Endothelial cell of umbilical vein (primary cell): Measurements from ENCODE around the gene TTYH2. TPM values are rescaled to one million over a fixed set of nuclear protein-coding genes. Genes with fewer than 3 reads are reported as not detected.

Experiments
- BruUV-seq: library from RNA; stranded (reverse); fragments of 400-500 nt; replicated peaks from 2 replicates; lab custom pipeline; 2021; lab: Mats Ljungman, UMichigan
- CTCF ChIA-PET: fragments of 300-600, 350-600 bp; sonication (Branson Sonifier 250); formaldehyde crosslinking; loops from one replicate; lab custom pipeline; 2021; ENCODE audit warnings: antibody characterized with exemption, inconsistent platforms; lab: Charles Lee
- POLR2A ChIA-PET: fragments of 300-600, 350-600 bp; sonication (Branson Sonifier 250); formaldehyde crosslinking; loops from one replicate; lab custom pipeline; 2021; ENCODE audit warnings: antibody characterized with exemption, inconsistent platforms; lab: Charles Lee
- DNase-seq: peaks from one replicate; pipeline ENCODE4 v3.0.0-alpha.2; 2011; ENCODE audit warnings: low read depth, low spot score
- FAIRE-seq: peaks from 2 replicates; lab custom pipeline; 2011; peaks lifted over from hg19 to GRCh38; lab: Jason Lieb, UNC
- H2AFZ ChIP-seq: 2 replicates; pipeline ENCODE4 v1.6.0; 2012; ENCODE audit warnings: low read depth, low read length, control low read depth, inconsistent platforms
- H3K27ac ChIP-seq: 2 replicates; pipeline ENCODE4 v1.5.1; 2011; ENCODE audit warnings: low read depth, mild to moderate bottlenecking, control low read depth, low read length, moderate library complexity; ENCODE audit not compliant: insufficient read depth
- H3K27me3 ChIP-seq, 2 experiments: 2 replicates each; pipeline versions ENCODE4 v1.6.0 to v1.6.1; 2011; ENCODE audit warnings: low read length in 2 of 2, mixed read lengths in 1 of 2; ENCODE audit not compliant: control insufficient read depth in 2 of 2, insufficient read depth in 2 of 2
- H3K36me3 ChIP-seq, 2 experiments: 2 replicates in 1 of 2; 3 replicates in 1 of 2; pipeline ENCODE4 v1.5.1; 2011; ENCODE audit warnings: low read length in 2 of 2, mild to moderate bottlenecking in 1 of 2, moderate library complexity in 1 of 2; ENCODE audit not compliant: control insufficient read depth in 2 of 2, insufficient read depth in 2 of 2; ENCODE audit errors: extremely low read depth in 1 of 2
- H3K4me1 ChIP-seq: 3 replicates; pipeline ENCODE4 v1.5.1; 2011; ENCODE audit warnings: mild to moderate bottlenecking, low read length; ENCODE audit not compliant: control insufficient read depth, insufficient read depth; ENCODE audit errors: extremely low read depth
- H3K4me2 ChIP-seq: 2 replicates; pipeline ENCODE4 v1.6.1; 2011; ENCODE audit warnings: low read length, control low read depth, mixed read lengths; ENCODE audit not compliant: insufficient read depth
- H3K4me3 ChIP-seq, 3 experiments: fragments of 200-600 bp in 1 of 3; sonication (generic), shearing (Covaris generic) in 1 of 3; replicated peaks in 1 of 3; 2 replicates each; pipeline ENCODE4 v1.5.1; 2011 to 2016; ENCODE audit warnings: control low read depth in 3 of 3, low read length in 3 of 3, mild to moderate bottlenecking in 2 of 3, inconsistent platforms in 1 of 3, low read depth in 1 of 3, moderate library complexity in 1 of 3; ENCODE audit not compliant: insufficient read depth in 1 of 3
- H3K79me2 ChIP-seq: 2 replicates; pipeline ENCODE4 v1.6.0; 2012; ENCODE audit warnings: low read length, inconsistent platforms; ENCODE audit not compliant: control insufficient read depth, insufficient read depth
- H3K9ac ChIP-seq: replicated peaks from 2 replicates; pipeline ENCODE3; 2011; ENCODE audit warnings: low read length, control low read depth; ENCODE audit not compliant: insufficient read depth; ENCODE audit errors: extremely low read depth
- H3K9me1 ChIP-seq: replicated peaks from 3 replicates; pipeline ENCODE4 v1.6.0; 2011; ENCODE audit warnings: mild to moderate bottlenecking, low read length; ENCODE audit not compliant: control insufficient read depth, insufficient read depth; ENCODE audit errors: extremely low read depth
- H3K9me3 ChIP-seq: replicated peaks from 2 replicates; pipeline ENCODE4 v1.5.1; 2012; ENCODE audit warnings: low read length, inconsistent platforms; ENCODE audit not compliant: control insufficient read depth, insufficient read depth
- H4K20me1 ChIP-seq: replicated peaks from 2 replicates; pipeline ENCODE3; 2011; ENCODE audit warnings: mild to moderate bottlenecking, low read length; ENCODE audit not compliant: control insufficient read depth, insufficient read depth; ENCODE audit errors: extremely low read depth
- CTCF ChIP-seq, 2 donors: IDR thresholded peaks; 1 replicate in 1 of 2; 2 replicates in 1 of 2; pipeline ENCODE4 v1.5.1; 2011; ENCODE audit warnings: low read length in 2 of 2, mild to moderate bottlenecking in 2 of 2, moderate library complexity in 2 of 2, control low read depth in 1 of 2, inconsistent platforms in 1 of 2, low read depth in 1 of 2; ENCODE audit not compliant: insufficient read depth in 1 of 2; ENCODE audit errors: extremely low read depth in 1 of 2
- EZH2 ChIP-seq: IDR thresholded peaks from 2 replicates; pipeline ENCODE4 v1.6.1; 2012; ENCODE audit warnings: borderline replicate concordance, low read depth, mild to moderate bottlenecking, moderate library complexity, low read length, inconsistent platforms; ENCODE audit not compliant: severe bottlenecking
- FOS ChIP-seq: IDR thresholded peaks from 2 replicates; pipeline ENCODE4 v1.6.1; 2011; ENCODE audit warnings: mild to moderate bottlenecking, low read length, moderate library complexity, borderline replicate concordance; ENCODE audit not compliant: insufficient read depth
- GATA2 ChIP-seq: IDR thresholded peaks from 2 replicates; pipeline ENCODE4 v1.7.0; 2011; ENCODE audit warnings: low read depth, mild to moderate bottlenecking, moderate library complexity, mixed read lengths, low read length; ENCODE audit not compliant: insufficient read length, insufficient read depth
- JUN ChIP-seq: IDR thresholded peaks from 2 replicates; pipeline ENCODE4 v1.6.1; 2011; ENCODE audit warnings: borderline replicate concordance, low read depth; ENCODE audit not compliant: insufficient read length, insufficient read depth
- MYC ChIP-seq: IDR thresholded peaks from one replicate; pipeline ENCODE4 v1.6.1; 2011; ENCODE audit warnings: mild to moderate bottlenecking, low read depth, low read length
- POLR2AphosphoS5 ChIP-seq: IDR thresholded peaks from 2 replicates; pipeline ENCODE4 v1.6.1; 2012; ENCODE audit warnings: low read depth, mild to moderate bottlenecking, control low read depth, low read length, moderate library complexity; ENCODE audit not compliant: insufficient read depth
- dilution Hi-C: fragments of 300-500 bp; cut with MboI; formaldehyde crosslinking; loops from one replicate; pipeline ENCODE4 v1.15.0; 2019; ENCODE audit warnings: low sequenced_read_pairs; ENCODE audit not compliant: extremely low pct_ligation_motif_present
- intact Hi-C: fragments of 100-400 bp; cut with micrococcal nuclease; formaldehyde crosslinking; loops from one replicate; pipeline ENCODE4 v1.10.0; 2022
- polyA plus RNA-seq, 4 experiments: library from polyadenylated mRNA; depleted of rRNA in 3 of 4; stranded (reverse) in 3 of 4; unstranded in 1 of 4; fragments of >200 nt; gene quantifications; 2 replicates each; pipeline versions ENCODE4 v1.2.1 to v1.2.3, GENCODE V29; 2011 to 2012; ENCODE audit warnings: missing spikeins in 1 of 4
- total RNA-seq: library from RNA; stranded (reverse); gene quantifications from 2 replicates; pipeline ENCODE4 v1.2.3, GENCODE V29; 2021

Gene TTYH2
- total and polyA plus RNA-seq, 2 donors (not counting 3 experiments of a cell fraction or from before 2014, with no cell fraction given): 0.75 to 2.0 TPM

GRCh38 chr17:74180336-74180735 is 33.0 kb upstream of the TTYH2 start:
- no TSS peak for BruUV-seq
- H3K9me3 ChIP-seq: no peaks in the 10 kb centered on the region
- H3K27ac ChIP-seq: no peak overlapping the region
- FAIRE-seq (no peak), DNase-seq (no peak)
- no peak overlapping the region for H3K9ac ChIP-seq
- no peaks in the 10 kb centered on the region for H3K27me3 ChIP-seq
- dilution Hi-C loops (no loop called here), intact Hi-C loops (no loop called here)
- no peaks in the 10 kb centered on the region for H4K20me1 ChIP-seq
- CTCF ChIA-PET: interaction anchor here (0.9 to 2.6 kb wide), 3 partner anchors 19 to 1624 kb away, joined by 3 to 11 read pairs (median 9); partner anchors contain the start of gene RPL38
- no peak overlapping the region for H2AFZ ChIP-seq
- POLR2A ChIA-PET: no interaction called here
- TF ChIP-seq GATA2: no peak
- TF ChIP-seq JUN: no peak
- TF ChIP-seq EZH2: no peak
- no peak for TF ChIP-seq CTCF (IDR thresholded peaks at IDR 0.05; ENCODE audit: extremely low read depth in 1 of 2, insufficient read depth in 1 of 2, low read depth in 1 of 2, low read length in 2 of 2)
- no peak for TF ChIP-seq FOS
- TF ChIP-seq POLR2AphosphoS5: no peak
- no peak for TF ChIP-seq MYC
- H3K79me2 ChIP-seq: no peaks in the 10 kb centered on the region
- no peaks in the 10 kb centered on the region for H3K36me3 ChIP-seq
- no peaks in the 10 kb centered on the region for H3K9me1 ChIP-seq
- no peaks in the 10 kb centered on the region for H3K4me1 ChIP-seq
- H3K4me3 ChIP-seq: no peak overlapping the region
- H3K4me2 ChIP-seq: no peak overlapping the region
